ENCODE results near the gene HELB.

DNA sequence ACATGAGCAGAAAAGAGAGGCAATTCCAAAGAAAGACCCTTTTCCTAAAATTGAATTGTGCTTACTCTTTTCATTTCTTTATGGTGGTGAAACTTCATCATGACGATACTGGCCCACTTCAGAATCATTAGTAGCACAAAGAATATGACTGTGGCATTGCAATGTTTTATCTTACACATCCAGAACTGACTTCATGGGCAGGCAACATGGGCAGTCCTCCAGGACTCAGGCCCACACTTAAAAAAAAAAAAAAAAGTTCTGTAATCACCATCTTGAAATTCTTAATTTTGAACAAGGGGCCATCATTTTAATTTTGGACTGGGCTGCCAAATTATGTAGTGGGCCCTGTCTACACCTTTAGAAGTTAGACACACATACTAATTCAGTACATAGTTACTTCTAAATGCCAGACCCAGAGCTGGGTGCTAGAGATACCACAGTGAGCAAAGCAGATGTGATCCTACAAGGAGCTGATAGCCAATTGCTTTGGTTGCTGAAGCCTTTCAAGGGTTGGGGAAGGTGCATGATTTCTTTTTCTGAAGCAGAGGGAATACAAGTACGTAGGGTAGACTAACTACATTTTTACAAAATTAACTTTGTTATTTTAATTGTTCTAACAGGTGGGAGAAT lies 35.2 kb downstream of the HELB start:
- TF ChIP-seq CTCF (IDR thresholded peaks at IDR 0.05) (no peak), POLR2A (IDR thresholded peaks at IDR 0.05) (no peak)

All from right lobe of liver (tissue), 4 donors.